ENCODE data around the gene MRPL51.

GRCh38 chr12:6465467-6466183, 27.4 kb downstream of the MRPL51 start:
- TF ChIP-seq TAF1 (IDR thresholded peaks at IDR 0.05; ENCODE audit: low read depth, low read length) (no peak), SPI1 (IDR thresholded peaks at IDR 0.05; ENCODE audit: low read depth, low read length) (no peak), PAX5 (IDR thresholded peaks at IDR 0.05; ENCODE audit: insufficient read depth, low read length, severe bottlenecking) (no peak), POLR2A (IDR thresholded peaks at IDR 0.05; ENCODE audit: low read depth, low read length) (no peak), POLR2AphosphoS5 (IDR thresholded peaks at IDR 0.05; ENCODE audit: low read depth, low read length) (no peak)
